Endothelial cell of umbilical vein (primary cell): ENCODE results near the gene CACNA2D2.

Experiments used
- CTCF ChIP-seq, 2 donors: IDR thresholded peaks; 1 replicate in 1 of 2; 2 replicates in 1 of 2; pipeline ENCODE4 v1.5.1; 2011; ENCODE audit warnings: low read length in 2 of 2, mild to moderate bottlenecking in 2 of 2, moderate library complexity in 2 of 2, control low read depth in 1 of 2, inconsistent platforms in 1 of 2, low read depth in 1 of 2; ENCODE audit not compliant: insufficient read depth in 1 of 2; ENCODE audit errors: extremely low read depth in 1 of 2
- EZH2 ChIP-seq: IDR thresholded peaks from 2 replicates; pipeline ENCODE4 v1.6.1; 2012; ENCODE audit warnings: borderline replicate concordance, low read depth, mild to moderate bottlenecking, moderate library complexity, low read length, inconsistent platforms; ENCODE audit not compliant: severe bottlenecking
- POLR2A ChIP-seq: IDR thresholded peaks from 2 replicates; pipeline ENCODE4 v1.6.1; 2012; ENCODE audit warnings: low read depth, mild to moderate bottlenecking, control low read depth, low read length

- TF ChIP-seq CTCF (IDR thresholded peaks at IDR 0.05; ENCODE audit: extremely low read depth in 1 of 2, insufficient read depth in 1 of 2, low read depth in 1 of 2, low read length in 2 of 2): no peak
- TF ChIP-seq EZH2: no peak
- TF ChIP-seq POLR2A: no peak
Measured at GRCh38 chr3:50502225-50502583, 1.2 kb downstream of the CACNA2D2 start.
